ENCODE measurements around the gene CTNNBL1. TPM values are rescaled to one million over a fixed set of nuclear protein-coding genes. Genes with fewer than 3 reads are reported as not detected.

CTNNBL1 gene
- total RNA-seq, 4 donors from 2014 or later = 25.5 to 38.4 (median 35.1) TPM

GRCh38 chr20:37777988-37778659, 84.3 kb downstream of the CTNNBL1 start:
- Histone ChIP-seq H3K27me3 (no peaks in the 10 kb centered on the region), H3K9me3 (no peaks in the 10 kb centered on the region), H3K4me3 (no peak overlapping the region), H3K36me3 (peaks cover 0 to 55% (median 0%) of the 10 kb centered on the region in 3 donors), H3K4me1 (no peaks in the 10 kb centered on the region), H3K27ac (no peak overlapping the region)
- no peak for TF ChIP-seq EP300 (IDR thresholded peaks at IDR 0.05)
- TF ChIP-seq, protein P1, sequence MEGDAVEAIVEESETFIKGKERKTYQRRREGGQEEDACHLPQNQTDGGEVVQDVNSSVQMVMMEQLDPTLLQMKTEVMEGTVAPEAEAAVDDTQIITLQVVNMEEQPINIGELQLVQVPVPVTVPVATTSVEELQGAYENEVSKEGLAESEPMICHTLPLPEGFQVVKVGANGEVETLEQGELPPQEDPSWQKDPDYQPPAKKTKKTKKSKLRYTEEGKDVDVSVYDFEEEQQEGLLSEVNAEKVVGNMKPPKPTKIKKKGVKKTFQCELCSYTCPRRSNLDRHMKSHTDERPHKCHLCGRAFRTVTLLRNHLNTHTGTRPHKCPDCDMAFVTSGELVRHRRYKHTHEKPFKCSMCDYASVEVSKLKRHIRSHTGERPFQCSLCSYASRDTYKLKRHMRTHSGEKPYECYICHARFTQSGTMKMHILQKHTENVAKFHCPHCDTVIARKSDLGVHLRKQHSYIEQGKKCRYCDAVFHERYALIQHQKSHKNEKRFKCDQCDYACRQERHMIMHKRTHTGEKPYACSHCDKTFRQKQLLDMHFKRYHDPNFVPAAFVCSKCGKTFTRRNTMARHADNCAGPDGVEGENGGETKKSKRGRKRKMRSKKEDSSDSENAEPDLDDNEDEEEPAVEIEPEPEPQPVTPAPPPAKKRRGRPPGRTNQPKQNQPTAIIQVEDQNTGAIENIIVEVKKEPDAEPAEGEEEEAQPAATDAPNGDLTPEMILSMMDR (IDR thresholded peaks at IDR 0.05) = no peak
- TF ChIP-seq POLR2A (IDR thresholded peaks at IDR 0.05) = no peak
- DNase-seq (ENCODE audit: low spot score in 2 of 2) = no peak

GRCh38 chr20:37781626-37782025, 87.8 kb downstream of the CTNNBL1 start:
- H3K27me3 ChIP-seq = no peaks in the 10 kb centered on the region
- no peak overlapping the region for H3K4me3 ChIP-seq
- TF ChIP-seq EP300 (IDR thresholded peaks at IDR 0.05) = no peak
- no peak for TF ChIP-seq POLR2A (IDR thresholded peaks at IDR 0.05)
- TF ChIP-seq, protein P1 (IDR thresholded peaks at IDR 0.05) = no peak
- no peak overlapping the region for H3K27ac ChIP-seq
- no peaks in the 10 kb centered on the region for H3K9me3 ChIP-seq
- no peaks in the 10 kb centered on the region for H3K4me1 ChIP-seq
- peaks cover 0 to 64% (median 0%) of the 10 kb centered on the region in 3 donors for H3K36me3 ChIP-seq
- no peak for DNase-seq (ENCODE audit: low spot score in 2 of 2)
- WGBS, 2 donors = 76 to 81% methylated on average over 1 of the region's 1 CpG

DNA sequence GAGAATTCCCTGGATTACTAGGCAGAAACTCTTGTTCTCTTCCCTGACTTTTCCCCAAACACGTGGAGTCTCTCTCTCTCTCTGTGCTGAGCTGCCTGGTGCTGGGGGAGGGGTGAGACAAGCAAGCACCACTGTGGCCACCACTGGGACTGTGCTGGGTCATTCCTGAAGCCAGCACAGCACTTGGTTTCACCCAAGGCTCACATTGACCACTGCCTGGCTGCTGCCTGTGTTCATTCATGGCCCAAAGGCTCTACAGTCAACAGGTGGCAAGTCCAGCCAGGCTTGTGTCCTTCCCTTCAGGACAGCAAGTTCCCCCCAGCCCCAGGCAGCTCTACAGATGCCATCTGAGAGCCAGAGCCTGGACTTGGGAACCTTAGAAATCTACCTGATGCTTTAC, 92.2 kb downstream of the CTNNBL1 start:
- Histone ChIP-seq H3K9me3 (no peaks in the 10 kb centered on the region), H3K4me1 (no peaks in the 10 kb centered on the region), H3K36me3 (peaks cover 0 to 68% (median 7%) of the 10 kb centered on the region in 3 donors), H3K27me3 (no peaks in the 10 kb centered on the region), H3K4me3 (no peak overlapping the region), H3K27ac (no peak overlapping the region)
- TF ChIP-seq POLR2A (IDR thresholded peaks at IDR 0.05) (no peak), EP300 (IDR thresholded peaks at IDR 0.05) (no peak)
- TF ChIP-seq, protein P1 (IDR thresholded peaks at IDR 0.05) = no peak
- no peak for DNase-seq (ENCODE audit: low spot score in 2 of 2)
- 29 to 31% methylated on average over 1 of the region's 1 CpG for WGBS, 2 donors

- WGBS, 2 donors = 64 to 78% methylated on average over 1 of the region's 1 CpG
- Histone ChIP-seq H3K4me1 (no peaks in the 10 kb centered on the region), H3K4me3 (no peak overlapping the region), H3K9me3 (peaks cover 0 to 12% (median 2%) of the 10 kb centered on the region in 4 donors), H3K27me3 (no peaks in the 10 kb centered on the region), H3K27ac (no peak overlapping the region), H3K36me3 (peaks cover 0 to 78% (median 7%) of the 10 kb centered on the region in 3 donors)
- no peak for DNase-seq (ENCODE audit: low spot score in 2 of 2)
- TF ChIP-seq, protein P1 (IDR thresholded peaks at IDR 0.05) = no peak
- TF ChIP-seq POLR2A (IDR thresholded peaks at IDR 0.05) (no peak), EP300 (IDR thresholded peaks at IDR 0.05) (no peak)
Observed at GRCh38 chr20:37789408-37789807, 95.6 kb downstream of the CTNNBL1 start.

DNA sequence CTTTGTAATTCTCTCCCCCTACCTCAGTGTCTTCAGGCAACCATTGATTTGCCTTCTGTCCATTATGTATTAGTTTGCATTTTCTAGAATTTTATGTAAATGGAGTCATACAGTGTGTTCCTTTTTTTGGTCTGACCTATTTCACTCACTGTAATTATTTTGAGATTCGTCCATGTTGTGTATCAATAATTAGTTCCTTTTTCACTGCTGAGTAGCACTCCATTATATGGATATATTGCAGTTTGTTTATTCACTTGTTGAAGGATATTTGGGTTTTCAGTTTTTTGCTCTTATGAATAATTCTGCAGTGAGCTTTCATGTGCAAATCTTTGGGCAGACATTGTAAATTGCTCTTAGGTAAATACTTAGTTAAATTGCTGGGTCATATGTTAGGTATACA, 97.1 kb downstream of the CTNNBL1 start:
- Histone ChIP-seq H3K4me1 (no peaks in the 10 kb centered on the region), H3K27ac (no peak overlapping the region), H3K4me3 (no peak overlapping the region), H3K9me3 (peaks cover 0 to 12% (median 2%) of the 10 kb centered on the region in 4 donors), H3K36me3 (peaks cover 0 to 77% (median 7%) of the 10 kb centered on the region in 3 donors), H3K27me3 (no peaks in the 10 kb centered on the region)
- WGBS, 2 donors = 93 to 94% methylated on average over 1 of the region's 1 CpG
- DNase-seq (ENCODE audit: low spot score in 2 of 2) = no peak
- no peak for TF ChIP-seq EP300 (IDR thresholded peaks at IDR 0.05)
- TF ChIP-seq, protein P1 (IDR thresholded peaks at IDR 0.05) = no peak
- no peak for TF ChIP-seq POLR2A (IDR thresholded peaks at IDR 0.05)
